ENCODE data around the gene FSCB. TPM values are rescaled to one million over a fixed set of nuclear protein-coding genes. Genes with fewer than 3 reads are reported as not detected.

FSCB gene, protein sequence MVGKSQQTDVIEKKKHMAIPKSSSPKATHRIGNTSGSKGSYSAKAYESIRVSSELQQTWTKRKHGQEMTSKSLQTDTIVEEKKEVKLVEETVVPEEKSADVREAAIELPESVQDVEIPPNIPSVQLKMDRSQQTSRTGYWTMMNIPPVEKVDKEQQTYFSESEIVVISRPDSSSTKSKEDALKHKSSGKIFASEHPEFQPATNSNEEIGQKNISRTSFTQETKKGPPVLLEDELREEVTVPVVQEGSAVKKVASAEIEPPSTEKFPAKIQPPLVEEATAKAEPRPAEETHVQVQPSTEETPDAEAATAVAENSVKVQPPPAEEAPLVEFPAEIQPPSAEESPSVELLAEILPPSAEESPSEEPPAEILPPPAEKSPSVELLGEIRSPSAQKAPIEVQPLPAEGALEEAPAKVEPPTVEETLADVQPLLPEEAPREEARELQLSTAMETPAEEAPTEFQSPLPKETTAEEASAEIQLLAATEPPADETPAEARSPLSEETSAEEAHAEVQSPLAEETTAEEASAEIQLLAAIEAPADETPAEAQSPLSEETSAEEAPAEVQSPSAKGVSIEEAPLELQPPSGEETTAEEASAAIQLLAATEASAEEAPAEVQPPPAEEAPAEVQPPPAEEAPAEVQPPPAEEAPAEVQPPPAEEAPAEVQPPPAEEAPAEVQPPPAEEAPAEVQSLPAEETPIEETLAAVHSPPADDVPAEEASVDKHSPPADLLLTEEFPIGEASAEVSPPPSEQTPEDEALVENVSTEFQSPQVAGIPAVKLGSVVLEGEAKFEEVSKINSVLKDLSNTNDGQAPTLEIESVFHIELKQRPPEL
- not detected in 2 replicates for total RNA-seq

DNA sequence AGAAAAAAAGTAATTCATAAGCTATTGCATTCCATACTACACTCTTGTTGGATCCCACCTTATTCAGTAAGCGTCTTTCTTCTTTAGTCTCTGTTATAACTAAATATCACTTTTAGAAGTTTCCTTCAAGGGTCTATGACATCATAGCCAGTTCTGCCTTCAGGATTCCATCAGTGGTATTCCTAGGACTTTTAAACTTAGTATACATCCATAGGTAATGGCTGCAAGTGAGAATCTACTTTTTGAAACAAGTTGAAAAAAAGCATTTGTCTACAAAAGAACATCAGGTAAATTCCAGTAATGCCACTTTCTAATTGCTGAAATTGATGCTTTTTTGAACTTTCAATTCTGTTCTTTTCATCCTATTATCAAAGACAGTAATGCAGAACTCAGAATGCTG lies at the start of gene FSCB:
FSCB (minus strand) TSS at position 101 of the 400 bp plus-strand sequence. CDS start 296 bp downstream, outside the sequence.

Measured in vein endothelial cell (primary cell).